ENCODE data around the gene LCAT. TPM values are rescaled to one million over a fixed set of nuclear protein-coding genes. Genes with fewer than 3 reads are reported as not detected.

The LCAT gene
- total and polyA plus RNA-seq, 3 experiments from 2014 or later = 0.74 to 12.8 (median 12.7) TPM

- POLR2A ChIA-PET = interaction anchor here (0.7 kb wide), 1 partner anchor 18 kb away, joined by 3 read pairs; no protein-coding TSS in a partner anchor
- DNase-seq = no peak
- no peaks in the 10 kb centered on the region for H3K27me3 ChIP-seq (ENCODE audit: insufficient read depth, low read length, poor library complexity, severe bottlenecking)
These were observed 43.7 kb upstream of the LCAT start for GRCh38 chr16:67987460-67988160.

GRCh38 chr16:67986949-67987348 lies 43.0 kb upstream of the LCAT start:
- peaks cover 21% of the 10 kb centered on the region for H3K4me1 ChIP-seq (ENCODE audit: insufficient read depth, low read length)
- H3K27me3 ChIP-seq (ENCODE audit: insufficient read depth, low read length, poor library complexity, severe bottlenecking) = no peaks in the 10 kb centered on the region
- Mint-ChIP-seq H3K4me1 (peaks cover 11 to 21% (median 17%) of the 10 kb centered on the region in 3 donors), H3K27me3 (no peaks in the 10 kb centered on the region), H3K9me3 (no peaks in the 10 kb centered on the region), H3K27ac (peak overlapping the region in 1 of 8 donors; percentile 50), H3K4me3 (no peak overlapping the region), H3K36me3 (peaks cover 0 to 9% (median 0%) of the 10 kb centered on the region in 3 donors)
- H3K36me3 ChIP-seq (ENCODE audit: insufficient read depth, low read length) = no peaks in the 10 kb centered on the region
- no peak for DNase-seq
- CTCF ChIA-PET = interaction anchor here (1.2 to 6.4 kb wide), 3 partner anchors 19 to 54 kb away, joined by 3 to 39 read pairs (median 3); partner anchors contain the start of genes DDX28 and DUS2
- no peaks in the 10 kb centered on the region for H3K9me3 ChIP-seq (ENCODE audit: low read length)
- POLR2A ChIA-PET = interaction anchor here (0.6 to 0.7 kb wide), 2 partner anchors 396 to 529 kb away, joined by 3 to 13 read pairs; no protein-coding TSS in a partner anchor
- no peak overlapping the region for H3K27ac ChIP-seq (ENCODE audit: low read depth, low read length)
- H3K4me3 ChIP-seq (ENCODE audit: low read length) = no peak overlapping the region

More at GRCh38 chr16:67987460-67988160, 43.7 kb upstream of the LCAT start:
- H3K27ac ChIP-seq (ENCODE audit: low read depth, low read length) = no peak overlapping the region
- no peak overlapping the region for H3K4me3 ChIP-seq (ENCODE audit: low read length)
- CTCF ChIA-PET = interaction anchor here (1.2 to 6.4 kb wide), 2 partner anchors 19 to 53 kb away, joined by 3 to 39 read pairs; no protein-coding TSS in a partner anchor
- Mint-ChIP-seq H3K4me3 (no peak overlapping the region), H3K4me1 (peaks cover 13 to 25% (median 21%) of the 10 kb centered on the region in 3 donors), H3K36me3 (peaks cover 0 to 11% (median 0%) of the 10 kb centered on the region in 3 donors), H3K27ac (peak overlapping the region in 7 of 8 donors; percentile 10 to 96 (median 69)), H3K9me3 (no peaks in the 10 kb centered on the region), H3K27me3 (no peaks in the 10 kb centered on the region)
- H3K36me3 ChIP-seq (ENCODE audit: insufficient read depth, low read length) = no peaks in the 10 kb centered on the region
- H3K4me1 ChIP-seq (ENCODE audit: insufficient read depth, low read length) = peaks cover 24% of the 10 kb centered on the region
- H3K9me3 ChIP-seq (ENCODE audit: low read length) = no peaks in the 10 kb centered on the region

- CTCF ChIA-PET = interaction anchor here (1.0 to 1.4 kb wide), 4 partner anchors 24 to 165 kb away, joined by 3 to 4 read pairs (median 3); no protein-coding TSS in a partner anchor
- POLR2A ChIA-PET = no interaction called here
- Mint-ChIP-seq H3K36me3 (no peaks in the 10 kb centered on the region), H3K27me3 (no peaks in the 10 kb centered on the region), H3K4me1 (peaks cover 11 to 21% (median 17%) of the 10 kb centered on the region in 3 donors), H3K4me3 (no peak overlapping the region), H3K9me3 (no peaks in the 10 kb centered on the region), H3K27ac (no peak overlapping the region)
- no peak overlapping the region for H3K4me3 ChIP-seq (ENCODE audit: low read length)
- no peaks in the 10 kb centered on the region for H3K36me3 ChIP-seq (ENCODE audit: insufficient read depth, low read length)
- no peaks in the 10 kb centered on the region for H3K27me3 ChIP-seq (ENCODE audit: insufficient read depth, low read length, poor library complexity, severe bottlenecking)
- H3K9me3 ChIP-seq (ENCODE audit: low read length) = no peaks in the 10 kb centered on the region
- DNase-seq = no peak
- H3K27ac ChIP-seq (ENCODE audit: low read depth, low read length) = no peak overlapping the region
- H3K4me1 ChIP-seq (ENCODE audit: insufficient read depth, low read length) = peaks cover 21% of the 10 kb centered on the region
These were observed 38.2 kb upstream of the LCAT start for GRCh38 chr16:67982011-67982696.

- H3K27me3 Mint-ChIP-seq = peaks cover 0 to 2% of the 10 kb centered on the region in 2 donors
- H3K27ac Mint-ChIP-seq = no peak within 1 kb of the TSS
- Histone ChIP-seq H3K4me3 (ENCODE audit: low read length) (no peak within 1 kb of the TSS), H3K27me3 (ENCODE audit: insufficient read depth, low read length, poor library complexity, severe bottlenecking) (no peaks in the 10 kb centered on the region), H3K4me1 (ENCODE audit: insufficient read depth, low read length) (peaks cover 21% of the 10 kb centered on the region), H3K27ac (ENCODE audit: low read depth, low read length) (no peak within 1 kb of the TSS), H3K36me3 (ENCODE audit: insufficient read depth, low read length) (no peaks in the 10 kb centered on the region), H3K9me3 (ENCODE audit: low read length) (no peaks in the 10 kb centered on the region)
- no peaks in the 10 kb centered on the region for H3K36me3 Mint-ChIP-seq
- H3K4me3 Mint-ChIP-seq = no peak within 1 kb of the TSS
- CTCF ChIA-PET = interaction anchor here (1.4 to 1.6 kb wide), 2 partner anchors 61 kb away, joined by 5 to 6 read pairs; no protein-coding TSS in a partner anchor
- H3K9me3 Mint-ChIP-seq = no peaks in the 10 kb centered on the region
- POLR2A ChIA-PET = no interaction called here
- peaks cover 11 to 20% (median 17%) of the 10 kb centered on the region in 3 donors for H3K4me1 Mint-ChIP-seq
- DNase-seq = no peak
These were observed 36.2 kb upstream of the LCAT start, which contains the start of gene DPEP3 for GRCh38 chr16:67979955-67980678. DPEP3 (minus strand) TSS chr16:67980499; CDS start chr16:67980380, 119 bp downstream.

GRCh38 chr16:67977469-67978227 lies 33.7 kb upstream of the LCAT start:
- Histone ChIP-seq H3K27ac (ENCODE audit: low read depth, low read length) (no peak overlapping the region), H3K4me3 (ENCODE audit: low read length) (no peak overlapping the region), H3K36me3 (ENCODE audit: insufficient read depth, low read length) (no peaks in the 10 kb centered on the region), H3K9me3 (ENCODE audit: low read length) (no peaks in the 10 kb centered on the region), H3K27me3 (ENCODE audit: insufficient read depth, low read length, poor library complexity, severe bottlenecking) (no peaks in the 10 kb centered on the region), H3K4me1 (ENCODE audit: insufficient read depth, low read length) (no peaks in the 10 kb centered on the region)
- DNase-seq = no peak
- ChIA-PET POLR2A (no interaction called here), CTCF (interaction anchor here (1.1 kb wide), 1 partner anchor 94 kb away, joined by 3 read pairs; no protein-coding TSS in a partner anchor)
- Mint-ChIP-seq H3K27me3 (peaks cover 0 to 2% of the 10 kb centered on the region in 2 donors), H3K27ac (peak overlapping the region in 1 of 8 donors; percentile 31), H3K4me1 (no peaks in the 10 kb centered on the region), H3K4me3 (no peak overlapping the region), H3K9me3 (no peaks in the 10 kb centered on the region), H3K36me3 (no peaks in the 10 kb centered on the region)

- Mint-ChIP-seq H3K9me3 (no peaks in the 10 kb centered on the region), H3K4me1 (no peaks in the 10 kb centered on the region), H3K27ac (no peak overlapping the region), H3K27me3 (peaks cover 0 to 2% of the 10 kb centered on the region in 2 donors), H3K4me3 (no peak overlapping the region), H3K36me3 (no peaks in the 10 kb centered on the region)
- POLR2A ChIA-PET = no interaction called here
- no peak for DNase-seq
- H3K4me1 ChIP-seq (ENCODE audit: insufficient read depth, low read length) = no peaks in the 10 kb centered on the region
- CTCF ChIA-PET = no interaction called here
- no peaks in the 10 kb centered on the region for H3K9me3 ChIP-seq (ENCODE audit: low read length)
- H3K4me3 ChIP-seq (ENCODE audit: low read length) = no peak overlapping the region
- no peak overlapping the region for H3K27ac ChIP-seq (ENCODE audit: low read depth, low read length)
- H3K27me3 ChIP-seq (ENCODE audit: insufficient read depth, low read length, poor library complexity, severe bottlenecking) = no peaks in the 10 kb centered on the region
- no peaks in the 10 kb centered on the region for H3K36me3 ChIP-seq (ENCODE audit: insufficient read depth, low read length)
These were observed 33.1 kb upstream of the LCAT start for GRCh38 chr16:67977005-67977404.

GRCh38 chr16:67976205-67976604 lies 32.3 kb upstream of the LCAT start:
- no peaks in the 10 kb centered on the region for H3K9me3 ChIP-seq (ENCODE audit: low read length)
- Mint-ChIP-seq H3K36me3 (no peaks in the 10 kb centered on the region), H3K4me3 (no peak overlapping the region), H3K27me3 (peaks cover 0 to 2% of the 10 kb centered on the region in 2 donors), H3K4me1 (no peaks in the 10 kb centered on the region), H3K9me3 (no peaks in the 10 kb centered on the region), H3K27ac (no peak overlapping the region)
- no peaks in the 10 kb centered on the region for H3K27me3 ChIP-seq (ENCODE audit: insufficient read depth, low read length, poor library complexity, severe bottlenecking)
- no peak for DNase-seq
- ChIA-PET CTCF (no interaction called here), POLR2A (no interaction called here)
- H3K4me3 ChIP-seq (ENCODE audit: low read length) = no peak overlapping the region
- no peak overlapping the region for H3K27ac ChIP-seq (ENCODE audit: low read depth, low read length)
- H3K36me3 ChIP-seq (ENCODE audit: insufficient read depth, low read length) = no peaks in the 10 kb centered on the region
- H3K4me1 ChIP-seq (ENCODE audit: insufficient read depth, low read length) = no peaks in the 10 kb centered on the region

Measured in CD8-positive, alpha-beta memory T cell (primary cell).